GM13977 (cell line): Measurements from ENCODE around the gene CNOT4.

ENCODE experiments used
- DNase-seq: peaks from one replicate; pipeline ENCODE4 v3.0.0; 2012; ENCODE audit warnings: low spot score
- CTCF ChIP-seq: IDR thresholded peaks from 2 replicates; pipeline ENCODE4 v1.5.1; 2012; ENCODE audit warnings: mild to moderate bottlenecking, control low read depth; ENCODE audit not compliant: insufficient read depth; ENCODE audit errors: extremely low read depth, missing control alignments
- in situ Hi-C: fragments of 300-500 bp; cut with MboI; formaldehyde crosslinking; loops from one replicate; pipeline ENCODE4 v1.12.0; 2022; ENCODE audit warnings: low sequenced_read_pairs, low pct_unique_long_range_greater_than_20kb, mixed read lengths, inconsistent platforms; ENCODE audit not compliant: unreplicated experiment

CNOT4 gene

DNA sequence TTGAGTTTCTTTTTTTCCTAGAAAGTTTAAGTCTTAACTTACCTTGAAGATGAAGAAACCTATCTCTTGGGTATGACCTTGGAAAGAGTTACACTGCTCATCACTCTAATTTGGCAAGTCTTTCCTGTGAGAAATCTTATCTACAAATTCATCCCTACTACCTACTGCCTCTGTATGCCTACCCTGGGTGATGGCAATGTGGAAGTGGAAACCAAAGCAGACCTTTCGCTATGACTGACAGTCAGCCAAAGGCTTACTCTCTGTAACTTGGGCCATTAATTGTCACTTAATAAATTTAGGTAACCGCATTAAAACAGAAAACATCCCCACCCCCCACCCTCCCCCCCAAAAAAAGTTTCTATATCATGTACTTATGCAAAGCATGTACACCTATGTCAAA is 103.9 kb downstream of the CNOT4 start:
- no peak for TF ChIP-seq CTCF
- DNase-seq: no peak
- in situ Hi-C loops: no loop called here

GRCh38 chr7:135403302-135403701 is 106.6 kb downstream of the CNOT4 start:
- DNase-seq: no peak
- in situ Hi-C loops: no loop called here
- no peak for TF ChIP-seq CTCF

DNA sequence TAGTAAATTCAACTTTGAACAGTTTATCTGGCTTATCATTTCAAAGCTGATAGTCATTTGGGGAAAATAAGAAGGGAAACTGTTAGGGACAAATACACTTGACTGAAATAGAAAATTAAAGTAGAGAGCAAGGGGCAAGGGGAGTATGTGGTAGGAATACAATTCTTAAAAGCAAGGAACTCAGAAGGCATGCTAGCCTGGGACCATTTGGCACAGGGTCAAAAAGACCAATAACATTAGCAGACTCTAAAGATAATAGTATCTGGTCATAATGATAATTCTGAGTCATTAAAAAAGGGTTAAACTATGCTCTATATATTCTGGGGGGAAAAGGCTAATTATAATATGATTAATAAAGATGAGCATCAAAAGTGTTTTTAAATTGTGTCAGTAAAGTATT is 112.2 kb downstream of the CNOT4 start:
- no peak for TF ChIP-seq CTCF
- no peak for DNase-seq
- in situ Hi-C loops: no loop called here

- in situ Hi-C loops: no loop called here
- TF ChIP-seq CTCF: no peak
- DNase-seq: no peak
Measured at GRCh38 chr7:135392701-135393100, 117.2 kb downstream of the CNOT4 start.

GRCh38 chr7:135391514-135391913 is 118.4 kb downstream of the CNOT4 start:
- no peak for TF ChIP-seq CTCF
- in situ Hi-C loops: no loop called here
- DNase-seq: no peak

- no peak for DNase-seq
- TF ChIP-seq CTCF: no peak
- in situ Hi-C loops: no loop called here
Measured at GRCh38 chr7:135390829-135391228, 119.1 kb downstream of the CNOT4 start.

DNA sequence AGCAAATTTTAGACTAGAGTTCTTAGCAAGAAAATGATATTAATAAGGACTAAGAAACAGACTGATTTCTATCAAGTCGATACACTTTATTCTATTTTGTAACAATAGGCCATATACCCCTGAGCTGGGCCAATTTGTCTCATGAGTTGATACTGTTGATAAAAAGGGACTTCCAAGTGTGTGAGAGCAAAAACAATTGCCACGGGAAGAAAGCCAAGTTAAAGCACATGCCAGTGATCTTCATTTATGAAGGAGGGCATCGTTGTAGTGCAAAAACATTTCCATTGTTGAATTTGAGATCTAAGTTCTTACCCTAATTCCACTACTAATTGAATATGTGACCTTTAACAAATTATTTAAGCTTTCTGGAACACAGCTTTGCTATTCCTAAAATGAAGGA is 119.9 kb downstream of the CNOT4 start:
- in situ Hi-C loops: no loop called here
- no peak for TF ChIP-seq CTCF
- DNase-seq: no peak
